SHP77 (cell line): Measurements from ENCODE around the gene EVA1A.

Experiments
- DNase-seq, 2 experiments: peaks; one replicate each; lab custom pipeline; 2025; lab: John Stamatoyannopoulos, UW

EVA1A gene

DNA sequence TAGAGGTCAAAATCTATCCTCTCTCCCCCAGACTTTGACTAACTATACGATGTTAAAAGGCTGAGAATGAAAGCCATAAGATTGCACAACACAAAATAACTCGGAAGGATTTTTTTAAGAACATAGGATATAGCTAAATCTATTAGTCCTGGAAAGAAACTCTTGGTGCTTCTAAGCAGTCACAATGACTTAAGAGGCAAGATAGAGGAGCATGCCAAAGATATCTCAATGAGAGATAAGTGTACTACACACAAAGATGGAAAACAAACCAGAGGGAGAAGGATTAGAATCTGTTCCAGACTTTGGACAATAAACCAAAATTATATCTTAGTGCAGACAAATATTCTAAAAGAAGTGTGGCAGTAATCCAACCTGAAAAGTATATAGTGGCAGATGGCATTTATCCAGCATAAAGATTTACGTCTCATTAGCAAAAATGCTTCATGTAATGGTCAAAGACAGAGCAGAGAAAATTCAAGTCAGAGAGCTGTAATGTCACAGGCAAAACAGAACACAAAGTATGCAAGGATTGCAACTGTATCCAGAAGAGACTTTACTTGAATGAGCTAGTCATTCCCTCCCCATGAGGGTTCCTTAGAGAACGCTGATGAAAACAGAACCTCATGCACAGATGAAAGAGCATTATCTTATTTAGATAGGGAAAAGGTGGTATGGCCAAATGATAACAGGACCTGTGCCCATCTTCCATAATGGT lies 28.8 kb upstream of the EVA1A start:
- DNase-seq: no peak

DNA sequence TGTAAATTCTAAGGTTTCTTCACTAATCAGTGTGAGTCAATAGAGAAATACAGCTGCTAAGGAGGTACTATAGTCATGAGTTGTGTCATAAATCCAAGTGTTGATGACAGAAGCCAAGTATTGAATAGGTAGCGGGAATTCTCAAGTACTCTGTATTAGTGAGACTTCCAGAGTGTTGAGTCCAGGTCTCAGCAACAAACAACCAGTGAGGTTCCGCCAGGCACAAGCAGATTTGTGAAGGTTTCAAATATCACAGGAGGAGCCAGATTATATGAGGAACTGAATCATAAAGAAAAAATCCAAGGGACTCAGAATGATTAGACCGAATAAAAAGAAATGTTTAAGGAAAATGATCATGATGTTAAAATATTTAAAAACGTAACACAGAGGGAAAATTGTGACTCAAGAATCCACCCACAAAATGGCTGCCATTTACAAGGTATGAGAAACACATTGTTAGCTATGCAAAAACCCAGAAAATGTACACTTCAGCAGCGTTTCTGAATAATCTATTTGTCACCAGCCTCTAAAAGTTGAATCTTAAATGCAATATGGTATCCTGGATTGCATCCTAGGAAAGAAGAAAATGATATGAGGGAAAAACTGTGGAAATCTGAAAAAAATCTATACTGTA lies 27.3 kb upstream of the EVA1A start:
- peak; percentile 20 to 49 for DNase-seq

DNA sequence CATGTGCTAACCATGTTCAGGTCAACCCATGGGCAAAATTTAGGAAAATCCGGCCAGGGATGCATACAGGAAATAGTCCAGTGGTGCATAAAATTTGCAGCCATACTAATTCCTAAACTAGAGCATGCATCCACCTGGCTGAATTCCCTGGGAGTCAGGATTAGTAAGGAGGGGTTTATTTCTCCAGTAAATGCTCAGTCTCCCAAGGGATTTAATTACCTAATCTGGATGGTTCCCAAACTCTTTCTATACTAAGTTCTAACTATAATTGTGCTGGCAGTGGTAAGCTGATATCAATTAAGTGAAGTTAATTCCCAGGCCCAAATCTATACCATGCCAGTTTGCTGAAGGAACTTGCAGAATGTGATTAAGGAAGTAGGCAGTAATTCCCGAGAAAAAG lies 26.2 kb upstream of the EVA1A start:
- DNase-seq: no peak

DNA sequence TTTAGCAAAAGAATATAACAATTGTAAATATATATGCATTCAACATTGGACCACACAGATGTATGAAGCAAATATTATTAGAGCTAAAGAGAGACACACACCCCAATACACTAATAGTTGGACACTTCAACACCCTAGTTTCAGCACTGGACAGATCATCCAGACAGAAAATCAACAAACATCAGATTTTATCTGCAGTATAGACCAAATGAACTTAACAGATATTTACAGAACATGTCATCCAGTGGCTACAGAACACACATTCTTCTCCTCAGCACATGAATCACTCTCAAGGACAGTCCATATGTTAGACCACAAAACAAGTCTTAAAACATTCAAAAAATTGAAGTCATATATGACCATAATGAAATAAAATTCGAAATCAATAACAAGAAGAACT lies 22.1 kb upstream of the EVA1A start:
- DNase-seq: no peak

DNA sequence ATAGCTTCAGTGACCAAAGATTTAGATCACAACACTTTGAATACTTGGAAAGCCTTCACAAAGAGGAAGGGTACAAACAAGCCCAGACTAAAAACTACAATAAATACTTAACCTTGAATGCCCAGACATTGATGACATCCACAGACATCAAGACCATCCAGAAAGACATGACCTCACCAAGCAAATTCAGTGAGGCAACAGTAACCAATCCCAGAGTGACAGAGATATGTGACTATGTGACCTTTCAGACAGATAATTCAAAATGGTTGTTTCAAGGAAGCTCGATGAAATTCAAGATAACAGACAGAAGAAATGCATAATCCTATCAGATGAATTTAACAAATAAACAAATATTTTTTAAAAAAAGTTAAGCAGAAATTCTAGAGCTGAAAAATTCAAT lies 19.9 kb upstream of the EVA1A start:
- no peak for DNase-seq

DNA sequence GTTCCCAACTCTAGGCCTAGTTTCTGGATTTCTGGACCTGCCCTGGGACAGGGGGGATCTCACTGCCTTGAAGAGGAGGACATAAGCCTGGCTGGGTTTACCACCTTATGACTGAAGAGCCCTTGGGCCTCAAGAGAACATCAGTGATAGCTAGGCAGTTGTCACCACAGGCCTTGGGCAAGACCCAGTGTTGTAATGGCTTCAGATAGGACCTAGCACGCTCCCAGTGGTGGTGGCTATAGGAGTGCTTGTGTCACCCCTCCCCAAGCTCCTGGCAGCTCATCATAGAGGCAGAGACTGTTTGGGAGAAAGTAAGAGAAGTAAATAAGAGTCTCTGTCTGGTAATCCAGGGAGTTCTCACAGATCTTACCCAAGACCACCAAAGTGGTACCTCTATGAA lies 19.4 kb upstream of the EVA1A start:
- no peak for DNase-seq

DNA sequence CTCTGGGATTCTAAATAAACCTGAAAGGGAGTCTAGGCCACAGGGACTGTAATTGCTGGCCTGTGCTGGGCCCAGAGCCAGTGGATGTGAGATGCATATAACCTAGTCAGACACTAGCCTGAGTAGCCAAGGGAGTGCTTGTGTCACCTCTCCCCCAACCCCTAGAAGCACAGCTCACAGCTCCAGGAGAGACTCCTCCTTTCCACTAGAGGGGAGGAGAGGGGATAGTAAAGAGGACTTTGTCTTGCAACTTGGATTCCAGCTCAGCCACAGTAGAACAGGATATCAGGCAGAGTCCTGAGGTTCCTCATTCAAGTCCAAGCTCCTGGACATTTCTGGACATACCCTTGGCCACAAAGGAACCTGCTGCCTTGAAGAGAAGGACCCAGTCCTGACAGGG lies 18.4 kb upstream of the EVA1A start:
- DNase-seq: no peak

DNA sequence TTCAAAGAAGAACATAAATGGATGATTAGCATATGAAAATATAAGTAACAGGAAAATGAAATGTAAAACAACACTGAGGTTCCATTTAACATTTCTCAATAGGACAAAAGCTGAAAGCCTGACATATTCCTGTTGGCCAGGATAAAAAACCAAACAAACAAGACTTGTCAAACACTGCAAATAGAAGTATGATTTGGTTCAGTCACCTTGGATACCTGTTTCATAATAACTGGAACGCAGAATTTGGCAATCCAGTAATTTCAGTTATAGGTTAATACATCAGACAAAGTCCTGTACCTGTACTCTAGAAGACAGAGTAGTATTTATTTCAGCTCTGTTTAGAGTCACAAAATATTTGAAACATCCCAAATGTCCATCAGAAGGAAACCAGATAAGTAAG lies 16.5 kb upstream of the EVA1A start:
- no peak for DNase-seq

DNA sequence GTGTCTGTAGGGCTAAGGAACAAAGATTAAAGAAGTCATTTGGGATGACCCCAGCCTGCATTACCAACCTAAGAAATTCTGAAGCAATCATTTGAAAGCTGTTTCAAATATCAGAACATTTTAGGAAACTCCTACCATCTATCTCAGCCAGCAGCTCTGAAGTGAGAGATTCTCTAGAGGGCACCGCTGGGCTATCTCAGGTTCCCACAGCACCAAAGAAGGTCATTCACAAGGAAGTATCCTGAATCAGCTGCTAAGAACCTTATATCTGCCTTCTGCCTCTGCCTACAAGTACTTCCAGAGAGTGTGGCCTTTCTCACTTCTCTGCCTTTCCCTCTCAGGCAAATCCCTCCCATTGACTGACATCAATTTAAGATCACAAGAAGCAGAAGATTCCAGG lies 13.4 kb upstream of the EVA1A start:
- DNase-seq: no peak

DNA sequence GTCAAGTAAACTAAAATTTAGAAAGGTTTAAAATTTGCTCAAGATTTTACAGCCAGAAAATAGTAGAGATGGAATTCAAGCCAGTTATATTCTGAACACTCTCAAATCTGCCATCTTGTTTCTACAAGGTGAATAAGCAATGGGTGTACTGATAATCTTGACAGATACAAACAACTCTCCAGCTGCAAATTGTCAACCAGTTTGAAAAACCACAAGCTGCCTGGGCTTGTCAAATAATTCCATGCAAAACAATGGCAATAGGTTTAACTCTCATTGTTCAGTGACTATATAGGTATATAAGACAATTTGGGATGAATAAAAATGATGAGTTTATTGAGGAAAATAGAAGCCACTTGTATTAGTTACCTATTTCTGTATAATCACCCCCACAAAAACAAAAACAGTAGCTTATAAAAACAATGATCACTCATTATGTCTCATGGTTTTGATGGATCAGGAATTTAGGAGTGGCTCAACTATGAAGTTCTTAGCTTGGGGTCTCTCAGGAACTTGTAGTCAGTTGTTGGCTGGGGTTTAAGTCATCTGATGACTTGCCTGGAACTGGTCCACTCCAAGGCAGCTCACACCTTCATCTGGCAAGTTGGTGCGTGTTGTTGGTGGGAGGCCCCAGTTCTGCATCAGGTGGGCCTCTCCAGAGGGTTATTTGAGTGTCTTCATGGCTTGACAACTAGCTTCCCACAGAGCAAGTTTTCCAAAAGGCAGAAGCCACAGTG lies 12.6 kb upstream of the EVA1A start:
- no peak for DNase-seq

DNA sequence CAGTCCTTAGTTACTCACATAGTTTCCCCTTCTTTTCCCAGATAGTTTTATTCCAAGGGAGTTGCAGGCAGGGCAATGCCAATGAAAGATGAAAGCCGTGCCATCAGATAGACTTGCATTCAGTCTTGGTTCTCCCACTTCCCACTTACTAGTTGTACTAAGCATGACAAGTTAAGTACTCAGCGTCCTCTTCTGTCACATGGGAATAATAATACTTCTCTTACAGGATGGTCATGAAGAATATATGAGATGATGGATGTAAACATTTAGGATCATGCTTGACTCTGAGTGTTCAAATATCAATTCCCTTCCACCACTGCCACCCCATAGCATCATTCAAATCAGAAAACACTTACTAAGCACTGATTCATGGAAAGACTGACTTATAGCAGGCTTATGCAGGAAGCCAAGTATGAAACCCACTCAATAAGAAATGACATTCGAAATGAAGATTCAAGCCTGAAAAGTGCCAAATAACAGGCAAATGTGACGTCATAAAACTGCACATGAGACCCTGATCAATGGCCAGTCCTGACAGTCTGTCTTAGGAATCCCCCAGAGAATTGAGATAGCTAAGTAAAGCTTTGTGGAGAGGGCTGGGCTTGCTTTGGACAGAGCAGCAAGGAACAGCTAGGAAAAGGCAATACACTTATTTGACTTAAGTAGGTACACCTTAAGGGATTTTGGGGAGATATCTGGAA lies 11.1 kb upstream of the EVA1A start:
- DNase-seq: no peak

DNA sequence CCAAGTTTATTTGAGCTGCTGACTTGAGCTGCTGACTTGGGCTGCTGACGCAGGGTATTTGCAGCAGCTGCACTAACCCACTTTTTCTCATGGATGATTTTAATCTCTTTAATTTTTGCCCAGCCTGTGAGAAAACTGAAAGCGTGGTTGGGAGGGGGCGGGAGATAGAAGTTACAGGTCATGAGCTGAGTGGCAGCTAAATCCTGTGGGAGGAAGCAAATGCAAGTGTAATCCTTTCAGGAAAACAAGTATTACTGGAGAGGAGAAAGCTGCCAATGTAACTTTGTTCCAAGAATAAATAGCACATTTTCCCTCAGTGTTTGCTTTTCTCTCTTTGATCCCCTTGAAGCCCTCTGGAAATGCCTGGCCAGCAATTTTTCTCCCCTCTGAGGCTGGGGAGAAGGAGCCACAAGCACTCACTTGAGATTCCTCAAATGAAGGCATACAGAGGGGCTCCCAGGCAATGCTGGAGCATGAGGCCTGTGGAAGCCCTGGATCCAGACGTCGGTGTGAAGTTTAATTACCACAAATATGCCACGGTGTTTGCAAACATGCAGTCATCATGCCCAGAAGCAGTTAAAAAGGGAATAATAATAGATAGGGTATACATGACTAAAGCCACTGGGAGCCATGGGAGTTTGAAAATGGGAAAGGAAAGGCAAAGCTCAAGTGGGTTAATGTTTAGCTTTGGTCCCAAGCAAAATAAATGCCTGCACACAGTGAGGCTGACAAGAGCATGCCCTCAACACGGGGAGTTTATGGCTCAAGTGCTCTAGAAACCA lies 10.4 kb upstream of the EVA1A start:
- DNase-seq: no peak

DNA sequence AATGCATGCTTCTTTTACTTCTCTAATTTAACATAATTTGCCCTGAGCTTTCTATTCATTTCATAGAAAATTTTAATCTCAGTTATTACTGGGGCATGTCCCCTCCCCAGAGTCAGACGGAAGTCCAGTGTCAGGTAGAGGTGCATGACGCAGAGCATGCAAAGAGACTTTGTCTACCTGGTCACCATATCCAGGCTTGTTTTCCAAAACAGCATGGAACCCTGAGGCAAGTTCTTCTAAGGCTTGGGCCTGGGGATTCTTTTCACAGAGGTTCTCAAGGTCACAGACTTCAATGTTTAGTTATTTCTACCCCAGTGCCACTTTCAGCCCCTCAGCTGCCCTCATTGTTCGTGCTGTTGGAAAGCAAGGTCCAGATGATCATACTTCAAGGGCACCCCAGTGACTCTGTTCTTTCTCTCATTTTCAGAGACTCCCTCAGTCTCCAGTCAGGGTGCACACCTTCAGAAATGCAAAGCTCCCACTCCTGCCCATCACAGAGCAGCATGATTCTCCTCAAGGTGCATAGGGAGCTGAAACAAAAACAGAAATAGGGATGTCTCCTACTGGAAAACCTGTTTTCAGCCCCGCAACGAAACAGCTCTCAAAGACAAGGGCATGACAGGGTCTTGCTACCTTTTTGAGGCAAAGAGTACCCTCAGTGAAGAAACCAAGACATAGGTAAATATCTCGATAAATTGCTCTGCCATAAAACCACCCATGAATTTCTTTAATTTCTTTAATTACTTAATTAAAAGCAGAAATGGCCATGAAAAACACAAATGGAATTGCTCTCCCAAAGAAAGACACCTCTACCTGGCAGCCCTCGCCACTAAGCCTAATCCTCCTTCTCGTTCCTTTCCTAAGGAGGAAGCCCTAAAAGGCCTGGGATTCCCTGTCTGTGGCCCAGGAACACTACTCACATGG lies 9.5 kb upstream of the EVA1A start:
- DNase-seq: no peak

DNA sequence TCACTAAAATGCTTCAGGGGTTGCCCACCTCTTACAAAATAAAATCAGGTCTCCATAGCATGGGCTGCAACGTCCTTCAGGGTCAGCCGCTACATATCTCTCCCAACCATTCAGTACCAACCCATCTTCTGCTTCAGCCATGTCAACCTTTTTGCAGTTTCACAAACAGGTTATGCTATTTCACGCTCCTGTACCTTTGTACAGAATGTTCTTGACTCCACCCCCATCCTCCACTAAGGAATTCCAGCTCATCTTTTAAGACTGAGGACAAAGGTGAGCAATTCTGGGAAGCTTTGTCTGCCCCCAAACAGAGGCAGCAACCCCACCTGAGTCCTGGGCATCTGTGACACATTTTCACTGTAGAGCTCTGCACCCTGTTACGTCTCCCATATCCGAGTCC lies 8.8 kb upstream of the EVA1A start:
- DNase-seq: no peak

DNA sequence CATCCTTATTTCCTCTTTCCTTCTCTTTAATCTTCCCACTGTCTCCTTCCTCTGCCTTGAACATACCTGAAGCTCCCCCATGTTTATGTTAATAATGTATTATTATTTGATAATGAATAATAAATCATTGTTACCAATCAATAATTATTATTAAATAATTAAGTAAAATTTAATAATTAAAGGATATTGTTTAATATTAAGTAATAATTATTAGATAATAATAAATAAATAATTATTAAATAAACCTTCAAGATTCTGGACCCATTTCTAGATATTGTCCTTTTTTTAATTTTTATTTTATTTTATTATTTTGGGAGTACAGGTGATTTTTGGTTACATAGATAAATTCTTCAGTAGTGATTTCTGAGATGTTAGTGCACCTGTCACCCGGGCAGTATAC lies 7.4 kb upstream of the EVA1A start:
- no peak for DNase-seq

DNA sequence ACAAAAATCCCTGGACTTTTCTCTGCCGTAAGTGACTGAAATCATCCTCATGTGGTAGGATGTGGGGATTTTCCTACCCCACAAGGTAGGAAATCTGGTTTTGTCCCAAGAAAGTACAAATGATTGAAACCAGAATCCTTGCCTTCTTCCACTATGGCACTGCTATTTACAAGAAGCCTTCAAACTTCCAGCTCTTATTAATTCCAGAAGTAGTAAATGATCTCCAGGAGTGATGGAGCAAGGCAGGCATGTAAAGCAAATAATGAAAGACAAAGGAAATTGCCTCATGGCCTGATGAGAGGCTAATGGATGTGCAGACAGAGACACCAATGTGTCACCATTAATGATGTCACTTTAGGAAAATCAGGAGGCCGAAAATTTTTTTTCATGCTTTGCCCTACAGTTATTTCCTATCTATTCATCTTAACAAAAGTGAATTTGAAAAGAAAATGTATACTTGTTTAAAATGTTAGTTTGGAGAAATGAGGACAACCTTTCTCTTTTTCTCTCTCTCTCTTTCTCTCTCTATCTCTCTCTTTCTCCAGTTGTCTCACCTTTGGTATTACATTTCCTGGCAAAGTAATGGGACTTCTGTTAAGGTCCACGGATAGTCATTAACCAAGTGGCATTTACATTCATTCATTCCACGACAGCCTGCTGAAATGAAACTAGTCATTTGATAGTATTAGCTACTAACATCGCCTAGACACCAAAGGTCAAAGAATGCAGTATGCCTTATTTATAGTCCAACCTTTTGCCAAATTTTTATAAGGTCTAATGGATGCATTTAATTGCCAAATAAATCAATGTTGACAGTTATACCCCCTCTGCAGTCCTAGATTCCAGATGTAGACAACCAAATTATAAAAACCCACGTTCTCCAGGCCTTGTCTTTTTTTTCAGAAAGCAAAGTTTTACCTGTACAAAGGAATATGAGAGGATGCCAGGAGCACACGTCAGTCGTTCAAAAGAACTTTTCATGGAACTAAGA lies 5.0 kb upstream of the EVA1A start:
- no peak for DNase-seq

DNA sequence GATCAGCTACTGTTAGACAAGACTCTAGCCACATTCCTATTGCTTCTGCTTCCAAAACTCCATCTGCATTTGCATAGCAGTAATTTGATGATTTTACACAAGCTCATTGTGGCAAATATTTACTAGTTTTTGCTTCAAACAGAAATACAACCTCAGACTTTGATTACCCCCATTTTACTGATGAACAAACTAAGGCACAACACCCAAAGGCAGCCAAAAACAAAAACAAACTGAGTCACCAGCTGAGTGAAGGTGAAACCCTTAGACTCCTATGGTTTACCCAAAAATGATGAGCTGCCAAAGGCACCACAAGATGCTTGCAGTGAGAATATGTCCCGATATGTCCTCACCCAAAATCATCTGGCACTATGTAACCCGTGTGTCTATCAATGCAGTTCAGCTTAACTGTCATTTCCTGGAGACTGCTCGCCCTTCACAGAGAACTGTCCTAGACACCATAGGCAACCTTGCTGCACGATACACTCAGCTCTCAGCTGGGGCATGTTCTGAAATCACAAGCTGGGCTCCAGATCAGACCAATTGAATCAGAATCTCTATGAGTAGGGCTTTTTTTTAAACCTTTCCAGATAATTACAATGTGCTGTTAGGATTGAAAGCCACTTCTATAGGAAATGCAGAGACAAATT lies 4.1 kb upstream of the EVA1A start:
- DNase-seq: no peak

DNA sequence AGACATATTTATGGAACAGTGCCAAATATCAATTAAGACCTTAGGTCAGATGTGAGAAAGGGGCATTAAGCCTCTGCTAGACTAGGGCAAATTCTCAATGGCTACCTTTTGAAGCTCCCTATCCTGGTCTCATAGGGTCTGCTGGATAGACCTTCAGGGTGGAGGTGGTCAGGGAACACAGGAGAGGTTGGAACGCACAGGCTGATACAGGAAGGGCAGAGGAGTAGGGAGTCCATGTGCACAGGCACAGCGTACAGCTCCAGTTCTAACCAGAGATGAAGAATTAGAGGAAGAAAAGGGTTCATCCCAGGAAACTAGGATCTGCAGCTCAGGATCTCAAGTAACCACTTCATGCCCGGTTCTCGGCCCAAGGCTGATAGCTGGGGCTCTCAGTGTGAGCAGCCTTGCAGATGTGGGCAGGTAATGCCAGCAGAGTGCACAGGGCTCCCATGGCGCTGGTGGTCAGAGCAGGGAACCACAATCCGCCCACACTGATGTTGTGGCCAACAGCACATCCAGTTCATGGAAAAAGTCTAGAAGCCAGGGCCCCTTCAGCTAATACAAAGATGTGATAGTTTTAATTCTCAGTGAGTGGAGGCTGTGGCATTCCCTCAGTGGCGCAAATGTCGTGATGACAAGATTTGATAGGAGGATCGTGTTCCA lies 3.4 kb upstream of the EVA1A start:
- no peak for DNase-seq

DNA sequence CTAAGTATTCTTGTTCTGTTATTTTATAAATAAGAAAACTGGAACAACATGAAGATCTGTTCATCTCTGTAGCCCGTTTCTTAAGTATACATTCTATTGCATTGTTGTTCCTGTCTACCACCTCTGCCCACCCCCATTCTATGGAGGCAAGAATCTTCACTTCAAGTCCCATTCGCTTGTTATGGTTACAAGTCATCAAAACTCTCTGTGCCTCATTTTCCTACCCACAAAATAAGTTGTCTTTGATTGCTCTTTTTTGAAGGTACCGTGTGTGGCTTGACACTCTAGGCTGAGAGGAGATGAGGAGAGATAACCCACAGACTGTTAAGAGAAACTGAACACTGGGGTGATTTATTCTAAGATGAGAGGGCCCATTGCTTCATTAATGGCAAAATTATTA lies 2.9 kb upstream of the EVA1A start:
- no peak for DNase-seq
